GM12878 (cell line): ENCODE data around the gene UTS2R. TPM values are rescaled to one million over a fixed set of nuclear protein-coding genes. Genes with fewer than 3 reads are reported as not detected.

Experiments used
- polyA plus RNA-seq, 11 experiments: library from polyadenylated mRNA; depleted of rRNA in 4 of 11; unstranded in 6 of 11; stranded (reverse) in 5 of 11; fragments of >200 nt; fragmentation: Nextera tagmentation in 4 of 11; fragmentation: Illumina TruSeq in 1 of 11; extraction: Ambion mirVana in 4 of 11; extraction: Trizol in 1 of 11; gene quantifications; 1 replicate in 1 of 11; 2 replicates in 10 of 11; pipeline versions ENCODE4 v1.2.1 to v1.2.3, GENCODE V29; 2011 to 2016; ENCODE audit warnings: inconsistent platforms in 2 of 11, missing spikeins in 2 of 11, low read depth in 1 of 11
- small RNA-seq: library from RNA; depleted of rRNA; stranded (forward); fragments of <200 nt; gene quantifications from one replicate; pipeline ENCODE3, GENCODE V24; 2014
- total RNA-seq, 4 experiments: library from RNA; depleted of rRNA in 3 of 4; stranded (reverse); fragments of >200 nt in 3 of 4; fragmentation: Illumina TruSeq in 1 of 4; extraction: Trizol in 1 of 4; gene quantifications; 2 replicates each; pipeline versions ENCODE4 v1.2.1 to v1.2.3, GENCODE V29; 2013 to 2021

UTS2R gene
- total and polyA plus RNA-seq, 10 of the 15 experiments (the other 5 are each of a cell fraction or from before 2014, with no cell fraction given): 0.04 to 0.36 (median 0.11) TPM; not detected in 6

Small RNAs within 50 kb of the gene (small RNA-seq; reads per million reads assigned to genes)
- not detected for gene RF00019

Other genes with a start within 250 kb of the UTS2R start
Only the 7 nearest of the 11 such genes appear.
- gene CD7, start 54.2 kb upstream of the UTS2R start, total RNA-seq (2014; rRNA removed): not detected in 2 replicates
- not detected in 2 replicates for gene CD7, start 54.2 kb upstream of the UTS2R start, total RNA-seq (2014; rRNA removed; fragmentation: Illumina TruSeq; extraction: Trizol)
- 0.33 TPM in 1 of 2 replicates, not detected in the other for gene CD7, start 54.2 kb upstream of the UTS2R start, total RNA-seq (2021)
- gene CD7, start 54.2 kb upstream of the UTS2R start, polyA plus RNA-seq (2011; rRNA removed): not detected in 2 replicates
- gene CD7, start 54.2 kb upstream of the UTS2R start, polyA plus RNA-seq (2014; fragmentation: Illumina TruSeq; extraction: Trizol): not detected in 2 replicates
- not detected for gene CD7, start 54.2 kb upstream of the UTS2R start, polyA plus RNA-seq (2014; fragmentation: Nextera tagmentation; extraction: Ambion mirVana)
- gene CD7, start 54.2 kb upstream of the UTS2R start, polyA plus RNA-seq (2014; rRNA removed): 0.60 TPM in 1 of 2 replicates, not detected in the other
- not detected for gene CD7, start 54.2 kb upstream of the UTS2R start, polyA plus RNA-seq (2016; fragmentation: Nextera tagmentation; extraction: Ambion mirVana)
- gene SECTM1, start 38.0 kb upstream of the UTS2R start, total RNA-seq (2014; rRNA removed): not detected in 2 replicates
- not detected in 2 replicates for gene SECTM1, start 38.0 kb upstream of the UTS2R start, total RNA-seq (2014; rRNA removed; fragmentation: Illumina TruSeq; extraction: Trizol)
- gene SECTM1, start 38.0 kb upstream of the UTS2R start, total RNA-seq (2021): 0.08 TPM in 1 of 2 replicates, not detected in the other
- gene SECTM1, start 38.0 kb upstream of the UTS2R start, polyA plus RNA-seq (2011; rRNA removed): 0.12 TPM in 1 of 2 replicates, not detected in the other
- 0.10 TPM in 1 of 2 replicates, not detected in the other for gene SECTM1, start 38.0 kb upstream of the UTS2R start, polyA plus RNA-seq (2014; fragmentation: Illumina TruSeq; extraction: Trizol)
- gene SECTM1, start 38.0 kb upstream of the UTS2R start, polyA plus RNA-seq (2014; fragmentation: Nextera tagmentation; extraction: Ambion mirVana): not detected
- gene SECTM1, start 38.0 kb upstream of the UTS2R start, polyA plus RNA-seq (2014; rRNA removed): 0.11 TPM in 1 of 2 replicates, not detected in the other
- gene SECTM1, start 38.0 kb upstream of the UTS2R start, polyA plus RNA-seq (2016; fragmentation: Nextera tagmentation; extraction: Ambion mirVana): under 1 TPM in 1 of 2 experiments, not detected in 1; 0.13 TPM
- 0.11 TPM in 1 of 2 replicates, not detected in the other for gene TEX19, start 12.5 kb upstream of the UTS2R start, total RNA-seq (2014; rRNA removed)
- gene TEX19, start 12.5 kb upstream of the UTS2R start, total RNA-seq (2014; rRNA removed; fragmentation: Illumina TruSeq; extraction: Trizol): 0.14 and 0.22 TPM in 2 replicates
- gene TEX19, start 12.5 kb upstream of the UTS2R start, total RNA-seq (2021): 0.19 TPM in 1 of 2 replicates, not detected in the other
- gene TEX19, start 12.5 kb upstream of the UTS2R start, polyA plus RNA-seq (2011; rRNA removed): 0.26 and 0.27 TPM in 2 replicates
- 0.09 TPM in 1 of 2 replicates, not detected in the other for gene TEX19, start 12.5 kb upstream of the UTS2R start, polyA plus RNA-seq (2014; fragmentation: Illumina TruSeq; extraction: Trizol)
- under 1 TPM in 1 of 2 experiments, not detected in 1; 0.03 TPM for gene TEX19, start 12.5 kb upstream of the UTS2R start, polyA plus RNA-seq (2014; fragmentation: Nextera tagmentation; extraction: Ambion mirVana)
- gene TEX19, start 12.5 kb upstream of the UTS2R start, polyA plus RNA-seq (2014; rRNA removed): 0.05 and 0.32 TPM in 2 replicates
- under 1 TPM in 1 of 2 experiments, not detected in 1; 0.13 TPM for gene TEX19, start 12.5 kb upstream of the UTS2R start, polyA plus RNA-seq (2016; fragmentation: Nextera tagmentation; extraction: Ambion mirVana)
- 10.8 and 12.7 TPM in 2 replicates for gene HEXD, start 46.6 kb downstream of the UTS2R start, total RNA-seq (2014; rRNA removed)
- 5.8 and 6.4 TPM in 2 replicates for gene HEXD, start 46.6 kb downstream of the UTS2R start, total RNA-seq (2014; rRNA removed; fragmentation: Illumina TruSeq; extraction: Trizol)
- 15.9 and 16.4 TPM in 2 replicates for gene HEXD, start 46.6 kb downstream of the UTS2R start, total RNA-seq (2021)
- 5.1 and 7.6 TPM in 2 replicates for gene HEXD, start 46.6 kb downstream of the UTS2R start, polyA plus RNA-seq (2011; rRNA removed)
- gene HEXD, start 46.6 kb downstream of the UTS2R start, polyA plus RNA-seq (2014; fragmentation: Illumina TruSeq; extraction: Trizol): 5.0 and 6.3 TPM in 2 replicates
- 1 to 10 TPM; 1.6 to 1.9 TPM for gene HEXD, start 46.6 kb downstream of the UTS2R start, polyA plus RNA-seq (2014; fragmentation: Nextera tagmentation; extraction: Ambion mirVana)
- gene HEXD, start 46.6 kb downstream of the UTS2R start, polyA plus RNA-seq (2014; rRNA removed): 21.9 and 24.2 TPM in 2 replicates
- 1 to 10 TPM; 4.9 to 8.7 TPM for gene HEXD, start 46.6 kb downstream of the UTS2R start, polyA plus RNA-seq (2016; fragmentation: Nextera tagmentation; extraction: Ambion mirVana)
- gene OGFOD3, start 46.8 kb downstream of the UTS2R start, total RNA-seq (2014; rRNA removed): 21.0 TPM in 2 replicates
- gene OGFOD3, start 46.8 kb downstream of the UTS2R start, total RNA-seq (2014; rRNA removed; fragmentation: Illumina TruSeq; extraction: Trizol): 10.3 and 11.6 TPM in 2 replicates
- 25.8 and 29.6 TPM in 2 replicates for gene OGFOD3, start 46.8 kb downstream of the UTS2R start, total RNA-seq (2021)
- gene OGFOD3, start 46.8 kb downstream of the UTS2R start, polyA plus RNA-seq (2011; rRNA removed): 10.8 and 16.9 TPM in 2 replicates
- gene OGFOD3, start 46.8 kb downstream of the UTS2R start, polyA plus RNA-seq (2014; fragmentation: Illumina TruSeq; extraction: Trizol): 4.2 and 10.2 TPM in 2 replicates
- 1 to 10 TPM in 1 of 2 experiments, under 1 TPM in 1; 0.48 to 2.4 TPM for gene OGFOD3, start 46.8 kb downstream of the UTS2R start, polyA plus RNA-seq (2014; fragmentation: Nextera tagmentation; extraction: Ambion mirVana)
- gene OGFOD3, start 46.8 kb downstream of the UTS2R start, polyA plus RNA-seq (2014; rRNA removed): 19.6 and 23.7 TPM in 2 replicates
- gene OGFOD3, start 46.8 kb downstream of the UTS2R start, polyA plus RNA-seq (2016; fragmentation: Nextera tagmentation; extraction: Ambion mirVana): 10 to 100 TPM; 25.9 to 28.4 TPM
- gene CYBC1, start 79.0 kb downstream of the UTS2R start, total RNA-seq (2014; rRNA removed): 119 and 141 TPM in 2 replicates
- 93.1 and 97.9 TPM in 2 replicates for gene CYBC1, start 79.0 kb downstream of the UTS2R start, total RNA-seq (2014; rRNA removed; fragmentation: Illumina TruSeq; extraction: Trizol)
- gene CYBC1, start 79.0 kb downstream of the UTS2R start, total RNA-seq (2021): 156 and 159 TPM in 2 replicates
- 101 and 125 TPM in 2 replicates for gene CYBC1, start 79.0 kb downstream of the UTS2R start, polyA plus RNA-seq (2011; rRNA removed)
- 81.7 and 120 TPM in 2 replicates for gene CYBC1, start 79.0 kb downstream of the UTS2R start, polyA plus RNA-seq (2014; fragmentation: Illumina TruSeq; extraction: Trizol)
- 1 to 10 TPM; 4.2 to 8.5 TPM for gene CYBC1, start 79.0 kb downstream of the UTS2R start, polyA plus RNA-seq (2014; fragmentation: Nextera tagmentation; extraction: Ambion mirVana)
- gene CYBC1, start 79.0 kb downstream of the UTS2R start, polyA plus RNA-seq (2014; rRNA removed): 162 and 194 TPM in 2 replicates
- gene CYBC1, start 79.0 kb downstream of the UTS2R start, polyA plus RNA-seq (2016; fragmentation: Nextera tagmentation; extraction: Ambion mirVana): 100 to 1,000 TPM; 150 to 157 TPM
- gene NARF, start 87.0 kb downstream of the UTS2R start, total RNA-seq (2014; rRNA removed): 35.5 and 44.1 TPM in 2 replicates
- 29.2 and 29.4 TPM in 2 replicates for gene NARF, start 87.0 kb downstream of the UTS2R start, total RNA-seq (2014; rRNA removed; fragmentation: Illumina TruSeq; extraction: Trizol)
- gene NARF, start 87.0 kb downstream of the UTS2R start, total RNA-seq (2021): 65.3 and 65.8 TPM in 2 replicates
- 120 and 138 TPM in 2 replicates for gene NARF, start 87.0 kb downstream of the UTS2R start, polyA plus RNA-seq (2011; rRNA removed)
- 22.4 and 42.7 TPM in 2 replicates for gene NARF, start 87.0 kb downstream of the UTS2R start, polyA plus RNA-seq (2014; fragmentation: Illumina TruSeq; extraction: Trizol)
- 10 to 100 TPM; 16.7 to 27.4 TPM for gene NARF, start 87.0 kb downstream of the UTS2R start, polyA plus RNA-seq (2014; fragmentation: Nextera tagmentation; extraction: Ambion mirVana)
- 50.9 and 56.1 TPM in 2 replicates for gene NARF, start 87.0 kb downstream of the UTS2R start, polyA plus RNA-seq (2014; rRNA removed)
- gene NARF, start 87.0 kb downstream of the UTS2R start, polyA plus RNA-seq (2016; fragmentation: Nextera tagmentation; extraction: Ambion mirVana): 100 to 1,000 TPM; 115 to 126 TPM